HG02763 (cell line): ENCODE data around the gene CDKL1.
"Not testable (repeated sequence)": the region's sequence is repeated elsewhere in the genome, so short reads cannot be mapped to it uniquely, and the experiment has no call there.

Source experiments
- ATAC-seq: cut with Tn5 transposase; IDR thresholded peaks from one replicate; pipeline ENCODE4 v1.9.1; 2021; ENCODE audit warnings: mild to moderate bottlenecking, moderate library complexity; ENCODE audit not compliant: unreplicated experiment

CDKL1 gene

DNA sequence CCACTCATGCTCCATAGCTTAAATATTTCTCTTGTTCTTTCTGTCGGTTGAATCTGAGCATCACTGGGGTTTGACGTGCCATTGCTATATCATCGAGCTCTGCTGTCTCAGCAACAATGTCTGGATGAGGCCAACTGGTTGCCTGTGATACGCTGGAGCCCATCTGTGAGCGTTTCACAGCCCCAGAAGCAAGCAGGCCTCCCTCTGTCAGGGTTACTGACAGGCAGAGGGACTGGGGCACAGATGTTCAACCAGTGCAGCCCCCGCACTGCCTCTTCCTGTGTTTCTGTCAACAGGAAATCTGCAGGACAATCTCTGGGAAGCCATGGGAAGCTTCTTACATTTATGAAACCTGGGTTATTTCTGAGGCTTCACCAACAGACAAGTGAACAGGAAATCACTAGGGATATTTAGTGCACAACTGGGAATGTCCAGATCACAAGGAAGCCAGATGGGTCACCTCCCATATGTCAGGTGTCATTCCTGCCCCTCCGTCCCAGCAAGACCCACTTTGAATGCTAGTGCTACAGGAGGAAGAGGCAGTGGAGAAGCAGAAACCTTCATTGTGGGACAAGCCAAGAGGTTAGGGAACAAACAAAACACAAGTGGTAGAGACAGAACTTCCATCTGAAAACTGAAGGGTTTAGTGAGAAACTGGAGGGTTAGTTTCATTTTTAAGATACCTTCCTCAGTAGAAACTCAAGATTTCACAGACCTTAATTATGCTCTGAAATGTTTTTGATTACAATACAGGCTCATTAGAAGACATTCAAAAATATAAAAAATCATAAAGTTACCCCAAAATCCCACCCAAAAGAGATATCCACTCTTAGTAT lies 60.5 kb downstream of the CDKL1 start:
- no peak for ATAC-seq

DNA sequence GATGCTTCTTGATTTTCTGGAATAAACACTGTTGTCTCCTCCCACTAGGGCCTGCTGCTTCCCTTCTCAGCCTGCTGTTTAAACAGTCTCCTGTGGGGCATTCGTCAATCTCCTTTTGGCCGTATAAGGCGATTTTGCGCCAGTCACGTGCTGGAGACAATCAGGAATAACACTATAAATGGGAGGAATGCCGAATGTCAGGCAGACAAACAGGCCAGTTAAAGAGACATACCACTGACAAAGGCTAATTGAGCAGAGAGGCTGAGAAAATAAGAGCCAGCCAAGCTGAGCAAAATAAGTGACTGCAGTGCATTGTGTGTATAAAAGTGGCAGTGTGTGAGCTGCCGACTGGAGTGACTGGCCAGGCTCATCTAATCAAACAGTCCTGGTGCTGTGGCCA lies 61.3 kb downstream of the CDKL1 start:
- ATAC-seq: no peak

DNA sequence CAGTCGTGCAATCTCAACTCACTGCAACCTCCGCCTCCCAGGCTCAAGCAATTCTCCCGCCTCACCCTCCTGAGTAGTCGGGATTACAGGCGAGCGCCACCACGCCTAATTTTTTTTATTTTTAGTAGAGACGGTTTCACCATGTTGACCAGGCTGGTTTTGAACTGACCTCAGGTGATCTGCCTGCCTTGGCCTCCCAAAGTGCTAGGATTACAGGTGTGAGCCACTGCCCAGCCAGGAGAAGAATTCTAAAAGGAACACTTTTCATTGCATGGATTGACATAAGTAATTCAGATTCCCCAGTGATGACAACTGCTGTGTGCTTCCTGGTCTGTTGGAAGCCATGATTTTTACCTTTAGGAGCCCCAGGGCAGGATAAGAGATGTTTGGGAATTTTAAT lies 62.5 kb downstream of the CDKL1 start:
- ATAC-seq: no peak

DNA sequence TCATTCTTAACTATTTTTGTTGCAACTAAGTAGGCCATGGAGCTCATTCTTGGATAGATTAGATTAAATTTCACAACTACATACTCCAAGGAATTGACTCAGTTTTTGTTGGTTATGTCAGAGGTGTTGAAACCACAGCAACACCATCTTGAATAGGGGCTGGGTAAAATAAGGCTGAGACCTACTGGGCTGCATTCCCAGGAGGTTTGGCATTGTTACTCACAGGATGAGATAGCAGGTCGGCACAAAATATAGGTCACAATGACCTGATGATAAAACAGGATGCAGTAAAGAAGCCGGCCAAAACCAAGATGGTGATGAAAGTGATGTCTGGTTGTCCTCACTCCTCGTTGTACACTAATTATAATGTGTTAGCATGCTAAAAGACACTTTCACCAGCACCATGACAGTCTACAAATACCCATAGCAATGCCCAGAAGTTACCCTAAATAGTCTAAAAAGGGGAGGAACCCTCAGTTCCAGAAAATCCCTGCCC lies 63.6 kb downstream of the CDKL1 start:
- no peak for ATAC-seq

DNA sequence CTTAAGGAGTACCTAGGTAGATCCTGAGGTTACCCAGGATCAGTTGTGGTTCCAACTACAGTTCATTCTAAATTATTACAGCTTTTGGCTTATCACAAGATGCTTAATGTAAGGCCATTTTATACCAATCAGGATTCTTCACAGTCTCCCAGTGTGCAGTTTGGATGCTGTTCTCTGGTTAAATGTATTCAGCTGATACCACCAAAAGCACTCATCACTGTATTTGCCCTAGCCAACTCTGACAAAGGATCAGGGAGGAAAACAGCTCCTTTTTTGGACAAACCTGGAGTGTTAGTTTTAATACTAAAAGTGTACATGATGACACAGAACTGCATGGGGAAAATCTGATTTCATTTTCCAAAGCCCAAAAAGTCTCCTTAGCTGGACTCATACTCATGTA lies 65.1 kb downstream of the CDKL1 start:
- no peak for ATAC-seq

DNA sequence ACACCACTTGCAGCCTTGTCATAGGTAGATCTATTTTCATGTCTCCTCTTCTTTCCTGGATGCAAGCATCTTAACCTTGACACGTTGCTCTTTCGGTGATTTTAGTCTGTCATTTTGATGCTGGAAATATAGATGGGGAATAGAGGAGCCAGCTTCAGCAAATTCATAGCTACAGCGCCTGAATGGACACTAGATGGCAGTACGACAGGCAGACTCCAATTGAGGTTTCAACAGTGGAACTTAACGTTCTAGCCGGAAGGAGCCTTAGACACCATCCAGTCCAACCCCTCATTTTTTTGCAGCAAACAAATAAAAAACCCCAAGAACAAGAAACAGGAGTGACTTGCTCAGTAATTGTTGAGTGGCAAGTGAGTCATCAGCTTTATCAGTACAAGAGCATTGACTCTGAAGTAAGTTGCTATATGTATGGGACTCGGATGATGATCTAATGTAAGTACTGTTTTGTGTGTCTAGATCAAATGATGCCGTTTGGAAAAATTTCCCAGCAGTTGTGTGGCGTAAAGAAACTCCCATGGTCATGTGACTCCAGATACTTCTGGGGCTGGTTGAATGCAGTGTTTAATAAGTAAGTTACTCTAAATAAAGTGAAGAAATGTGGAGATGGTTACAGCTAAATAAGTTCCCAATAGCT lies 75.5 kb downstream of the CDKL1 start:
- ATAC-seq: peak; percentile 88

DNA sequence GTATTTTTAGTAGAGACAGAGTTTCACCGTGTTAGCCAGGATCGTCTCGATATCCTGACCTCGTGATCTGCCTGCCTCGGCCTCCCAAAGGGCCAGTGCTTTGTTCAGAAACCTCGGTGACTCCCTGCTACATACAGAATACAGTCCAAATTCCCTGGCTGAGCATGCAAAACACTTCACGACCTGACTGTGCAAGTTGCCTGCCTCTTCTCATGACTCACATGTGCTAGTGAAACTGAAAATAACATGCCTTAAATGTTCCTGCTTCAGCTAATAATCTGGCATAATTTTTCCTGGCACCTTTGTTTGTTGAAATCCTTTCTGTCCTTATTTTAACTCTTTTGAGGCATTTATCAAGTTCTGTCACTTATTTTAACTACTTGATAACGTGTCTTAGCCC lies 76.4 kb downstream of the CDKL1 start:
- ATAC-seq: peak; percentile 38

DNA sequence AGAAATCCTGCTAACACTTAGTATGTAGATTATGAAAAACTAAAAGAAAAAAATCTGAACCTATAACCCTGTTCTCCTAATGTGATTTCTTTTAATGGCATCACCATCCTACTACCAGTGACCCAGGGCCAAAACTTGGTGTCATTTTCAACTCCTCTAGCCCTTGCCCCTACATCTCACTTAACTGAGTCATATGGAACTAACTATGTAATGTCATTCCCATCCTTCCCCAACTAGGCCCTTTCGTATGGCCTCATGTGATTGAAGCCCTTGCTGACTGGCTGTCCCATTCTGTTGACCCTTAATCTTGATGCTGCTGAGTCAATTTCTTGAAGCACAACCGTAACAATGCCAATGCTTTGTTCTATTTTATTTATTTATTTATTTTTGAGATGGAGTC lies 77.0 kb downstream of the CDKL1 start:
- ATAC-seq: no peak

DNA sequence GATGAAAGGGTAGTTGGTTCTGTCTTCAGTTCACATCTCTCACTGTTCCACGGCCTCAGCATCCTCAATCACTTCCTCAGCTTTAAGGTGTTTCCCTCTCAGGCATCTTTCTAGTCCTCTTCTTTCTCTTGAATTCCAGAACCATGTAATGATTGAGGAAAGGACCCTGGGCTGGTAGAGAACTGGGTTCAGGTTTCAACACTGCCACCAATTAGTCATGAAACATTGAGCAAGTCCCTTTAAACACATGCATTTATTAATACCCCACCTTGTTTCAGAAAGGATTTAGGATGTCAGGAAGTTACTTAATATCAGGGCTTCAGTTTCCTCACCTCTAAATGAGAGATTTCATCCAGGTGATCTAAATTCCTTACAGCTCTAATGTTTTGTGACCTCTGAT lies 77.4 kb downstream of the CDKL1 start:
- no peak for ATAC-seq

DNA sequence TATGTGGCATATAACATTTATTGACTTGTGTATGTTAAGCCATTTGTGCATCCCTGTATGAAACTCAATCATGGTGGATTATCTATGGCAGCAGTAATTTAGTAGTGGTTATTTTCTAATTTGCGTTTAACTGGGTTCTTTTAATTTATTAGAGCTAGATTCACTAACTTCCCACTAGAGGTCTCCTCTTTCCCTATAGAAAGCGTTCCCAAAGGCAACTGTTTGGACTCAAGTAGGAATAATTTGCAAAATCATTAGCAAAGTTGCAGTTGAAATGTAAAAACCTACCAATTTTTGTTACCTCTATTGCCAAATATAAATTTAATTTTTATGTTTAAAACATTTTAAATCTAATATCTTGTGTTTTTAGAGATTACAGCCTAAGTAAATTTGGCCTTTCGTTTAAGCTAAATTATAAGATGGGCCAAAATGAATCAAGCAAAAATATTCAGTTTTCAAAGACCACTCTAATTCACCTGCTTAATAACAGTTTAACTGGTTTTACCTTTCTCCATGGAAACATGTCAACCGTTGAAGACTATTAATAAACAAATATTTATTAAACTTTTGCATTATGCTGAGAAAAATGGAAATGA lies 78.6 kb downstream of the CDKL1 start:
- no peak for ATAC-seq

DNA sequence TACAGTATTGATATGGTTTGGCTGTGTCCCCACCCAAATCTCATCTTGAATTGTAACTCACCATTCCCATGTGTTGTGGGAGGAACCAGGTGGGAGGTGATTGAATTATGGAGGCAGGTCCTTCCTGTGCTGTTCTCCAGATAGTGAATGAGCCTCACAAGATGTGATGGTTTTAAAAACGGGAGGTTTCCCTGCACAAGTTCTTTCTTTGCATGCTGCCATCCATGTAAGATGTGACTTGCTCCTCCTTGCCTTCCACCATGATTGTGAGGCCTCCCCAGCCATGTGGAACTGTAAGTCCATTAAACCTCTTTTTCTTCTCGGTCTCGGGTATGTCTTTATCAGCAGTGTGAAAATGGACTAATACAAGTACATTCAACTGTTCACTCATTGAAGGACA lies 82.6 kb downstream of the CDKL1 start:
- not testable (repeated sequence) for ATAC-seq

DNA sequence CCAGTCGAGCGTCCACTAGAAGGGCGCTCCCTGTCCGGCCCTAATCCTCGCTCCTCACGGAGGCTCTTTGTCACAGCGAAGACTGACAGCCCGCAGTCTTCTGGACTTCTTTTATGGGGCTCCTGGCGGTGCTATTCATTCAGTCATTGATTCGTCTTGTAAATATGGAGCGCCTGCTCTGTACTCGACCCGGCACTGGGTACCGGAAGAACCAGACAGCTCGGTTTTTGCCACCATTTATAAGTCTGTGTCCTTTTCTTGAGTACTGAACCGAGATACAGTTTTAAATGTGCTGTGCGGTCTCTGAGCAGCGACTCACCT lies 84.0 kb downstream of the CDKL1 start:
- ATAC-seq: peak; percentile 22

DNA sequence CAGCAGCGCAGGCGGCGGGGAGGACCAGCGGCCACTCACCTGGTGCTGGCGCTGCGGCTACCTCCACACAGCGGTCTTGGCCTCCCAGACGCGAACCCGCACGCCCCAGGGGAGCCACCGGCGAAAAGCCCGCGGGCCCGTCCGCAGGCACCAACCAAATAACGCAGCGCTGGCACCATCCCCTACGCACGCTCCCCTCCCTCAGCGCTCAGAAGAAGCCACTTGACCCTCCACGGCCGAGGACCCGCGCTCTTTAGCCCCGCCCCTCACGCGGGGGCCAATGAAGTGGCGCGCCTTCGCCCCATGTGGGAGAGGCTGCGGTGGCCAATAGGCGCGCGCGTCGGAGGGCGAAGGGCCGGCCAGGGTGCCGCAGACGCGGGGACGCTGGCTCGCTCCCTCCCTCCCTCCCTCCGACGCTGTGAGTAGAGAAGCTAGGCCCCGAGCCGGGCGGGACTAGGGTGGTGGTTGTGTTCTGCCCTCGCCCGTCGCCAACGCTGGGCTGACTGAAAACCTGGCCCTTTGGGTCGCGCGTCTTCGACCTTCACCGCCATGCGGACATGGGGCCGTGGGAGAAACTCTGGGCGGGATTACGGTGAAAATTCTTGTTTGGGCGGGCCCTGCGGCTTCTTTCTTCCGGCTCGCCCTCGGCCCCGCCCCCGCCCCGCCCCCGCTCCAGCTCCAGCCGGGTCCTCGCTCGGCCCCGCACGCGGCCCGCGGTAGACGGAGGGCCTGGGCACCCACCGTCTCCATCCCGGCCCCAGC lies 84.5 kb downstream of the CDKL1 start, which contains the start of the genes DMAC2L and L2HGDH:
TSS of gene DMAC2L (plus strand) at position 353 of the 762 bp plus-strand sequence. CDS start 9,164 bp downstream, outside the sequence.
TSS of gene L2HGDH (minus strand) at position 258 of the 762 bp plus-strand sequence. CDS start at position 179, 79 bp downstream.
- ATAC-seq: peak; percentile 95

DNA sequence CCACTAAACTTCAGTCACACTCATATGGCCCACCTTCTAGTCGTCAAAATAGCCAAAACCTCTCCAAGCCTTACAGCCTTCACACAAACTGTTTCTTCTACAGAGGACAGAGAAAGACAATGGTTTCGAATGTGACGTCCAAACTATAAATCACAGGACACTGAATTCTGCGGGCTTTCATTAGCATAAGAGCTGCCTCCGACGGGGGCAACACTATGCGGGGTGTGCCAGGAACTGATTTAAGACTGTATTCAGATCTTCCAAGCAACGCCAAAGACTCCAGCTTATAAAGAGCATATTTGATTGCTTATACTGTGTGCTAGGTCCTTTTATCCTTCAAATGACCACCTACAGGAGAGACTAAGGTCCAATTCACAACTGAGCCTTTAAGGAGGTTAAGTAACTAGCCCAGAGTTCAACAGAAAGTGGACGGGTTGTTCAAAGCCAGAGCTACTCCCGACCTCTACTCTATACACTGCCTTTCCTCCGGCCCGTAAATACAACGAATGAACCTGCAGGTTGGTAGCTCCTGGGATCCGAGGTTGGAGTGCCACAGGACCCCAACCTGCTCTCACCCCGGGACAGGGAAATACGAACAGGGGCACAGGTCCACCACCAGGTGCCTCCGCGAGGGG lies 85.2 kb downstream of the CDKL1 start:
- ATAC-seq: no peak

DNA sequence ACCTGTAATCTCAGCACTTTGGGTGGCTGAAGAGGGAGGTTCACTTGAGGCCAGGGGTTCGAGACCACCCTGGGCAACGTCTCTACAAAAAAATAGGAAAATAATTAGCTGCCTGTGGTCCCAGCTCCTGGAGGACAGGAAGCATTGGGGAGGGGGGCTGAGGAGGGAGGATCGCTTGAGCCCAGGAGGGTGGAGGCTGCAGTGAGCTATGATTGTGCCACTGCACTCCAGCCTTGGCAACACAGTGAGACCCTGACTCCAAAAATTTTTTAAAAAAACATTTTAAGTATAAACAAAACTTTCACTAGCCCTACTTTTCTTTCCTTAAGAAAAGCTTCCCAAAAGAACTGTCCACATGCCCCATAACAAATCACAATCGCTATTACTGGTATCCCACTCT lies 86.2 kb downstream of the CDKL1 start:
- no peak for ATAC-seq

DNA sequence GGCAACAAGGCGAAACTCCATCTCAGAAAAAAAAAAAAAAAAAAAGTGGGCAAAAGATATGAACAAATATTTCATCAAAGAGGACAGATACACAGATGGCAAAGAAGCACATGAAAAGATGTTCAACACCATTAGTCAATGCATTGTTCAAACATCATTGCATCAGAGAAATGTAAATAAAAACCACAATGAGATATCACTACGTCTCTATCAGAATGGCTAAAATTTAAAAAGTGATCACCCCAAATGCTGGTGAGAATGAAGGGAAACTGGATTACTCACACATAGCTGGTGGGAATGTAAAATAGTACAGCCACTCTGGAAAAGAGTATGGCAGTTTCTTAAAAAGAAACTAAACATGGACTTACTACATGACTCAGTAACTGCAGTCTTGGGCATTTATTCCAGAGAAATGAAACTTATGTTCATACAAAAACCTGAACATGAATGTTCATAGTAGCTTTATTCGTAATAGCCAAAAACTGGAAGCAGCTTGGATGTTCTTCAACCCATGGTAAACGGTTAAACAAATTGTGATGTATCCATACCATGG lies 88.2 kb downstream of the CDKL1 start:
- no peak for ATAC-seq

DNA sequence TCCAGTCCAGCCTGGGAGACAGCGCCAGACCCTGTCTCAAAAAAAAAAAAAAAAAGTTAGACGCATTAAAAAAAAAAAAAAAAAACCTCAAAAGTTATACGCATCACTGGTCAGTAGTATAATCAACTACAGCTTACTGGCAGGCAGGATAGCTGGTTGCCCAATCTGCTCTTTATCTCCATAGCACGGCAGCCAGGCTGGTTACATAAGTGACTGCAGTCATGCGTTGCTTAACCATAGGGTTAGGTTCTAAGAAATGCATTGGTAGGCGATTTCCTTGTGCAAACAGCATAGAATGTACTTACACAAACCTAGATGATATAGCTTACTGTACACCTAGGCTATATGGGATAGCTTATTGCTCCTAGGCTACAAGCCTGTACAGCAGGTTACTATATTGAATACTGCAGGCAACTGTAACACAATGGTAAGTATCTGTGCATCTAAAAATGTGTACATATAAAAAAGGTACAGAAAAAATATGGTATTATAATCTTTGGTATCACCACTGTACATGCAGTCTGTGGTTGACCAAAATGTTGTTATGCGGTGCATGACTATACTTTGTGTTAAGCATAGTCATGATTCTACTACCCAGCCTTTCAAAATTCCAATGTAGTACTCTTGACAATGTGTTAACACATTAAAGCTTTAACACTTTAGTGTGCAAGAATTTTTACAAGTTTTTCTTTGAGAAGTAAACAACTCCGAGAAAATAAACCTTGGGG lies 92.8 kb downstream of the CDKL1 start:
- no peak for ATAC-seq

DNA sequence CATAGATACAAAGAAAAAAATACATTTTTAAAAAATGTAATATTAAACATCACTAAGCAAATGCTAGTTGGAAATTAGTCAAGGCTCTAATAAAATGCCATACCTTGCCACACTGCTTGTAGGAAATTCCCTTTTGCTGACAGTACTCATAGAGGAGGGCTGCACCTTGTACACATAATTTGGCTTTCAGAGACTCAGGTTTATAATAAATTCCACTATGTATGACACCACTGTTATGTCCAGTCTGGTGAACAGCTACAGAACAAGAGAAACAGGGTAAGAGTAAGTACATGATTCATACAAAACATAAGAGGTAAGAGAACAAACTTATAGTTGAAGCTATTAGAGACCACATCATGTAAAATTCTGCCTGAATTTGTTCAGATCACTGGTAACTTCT lies 94.8 kb downstream of the CDKL1 start:
- no peak for ATAC-seq

DNA sequence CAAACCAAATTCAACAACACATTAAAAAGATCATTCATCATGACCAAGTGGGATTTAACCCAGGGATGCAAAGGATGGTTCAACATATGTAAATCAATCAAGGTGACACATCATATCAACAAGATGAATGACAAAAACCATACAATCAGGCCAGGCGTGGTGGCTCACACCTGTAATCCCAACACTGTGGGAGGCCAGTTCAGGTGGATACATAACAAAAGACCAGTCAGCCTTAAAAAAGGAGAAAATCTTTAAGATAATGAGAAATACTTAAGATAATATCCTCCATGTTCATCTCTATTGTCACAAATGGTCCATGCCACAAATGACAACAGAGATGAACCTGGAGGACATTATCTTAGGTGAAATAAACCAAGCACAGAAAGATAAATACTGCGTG lies 97.1 kb downstream of the CDKL1 start:
- ATAC-seq: no peak

DNA sequence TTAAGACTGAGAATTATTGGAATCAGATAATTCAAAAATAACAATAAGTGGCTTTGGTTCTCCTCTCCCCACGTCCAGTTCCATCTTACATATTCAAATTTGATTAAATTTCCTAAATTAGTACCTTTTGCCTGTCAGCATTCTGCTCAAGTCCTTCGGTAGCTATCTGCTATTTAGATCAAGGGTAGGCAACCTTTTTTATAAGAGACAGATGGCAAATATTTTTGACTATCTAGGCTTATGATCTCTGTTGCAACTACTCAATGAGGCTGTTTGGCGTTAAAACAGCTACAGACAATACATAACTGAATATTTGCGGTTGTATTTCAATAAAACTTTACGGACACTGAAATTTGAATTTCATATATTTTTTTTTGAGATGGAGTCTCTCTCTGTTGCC lies 106.4 kb downstream of the CDKL1 start:
- no peak for ATAC-seq
